Mammary epithelial cell (primary cell): Measurements from ENCODE around the gene TCF12.

Experiments
- EZH2 ChIP-seq: IDR thresholded peaks from 2 replicates; pipeline ENCODE4 v1.6.1; 2012; ENCODE audit warnings: low read length, inconsistent platforms, borderline replicate concordance
- TF ChIP-seq, protein P1 (sequence below), 2 donors: IDR thresholded peaks in 1 of 2; conservative IDR thresholded peaks in 1 of 2; 2 replicates each; pipeline ENCODE4 v1.5.1; 2011 to 2012; ENCODE audit warnings: inconsistent platforms in 2 of 2, low read length in 2 of 2, mild to moderate bottlenecking in 2 of 2, control low read depth in 1 of 2, low read depth in 1 of 2; ENCODE audit not compliant: insufficient read depth in 1 of 2; ENCODE audit errors: extremely low read depth in 1 of 2

DNA sequence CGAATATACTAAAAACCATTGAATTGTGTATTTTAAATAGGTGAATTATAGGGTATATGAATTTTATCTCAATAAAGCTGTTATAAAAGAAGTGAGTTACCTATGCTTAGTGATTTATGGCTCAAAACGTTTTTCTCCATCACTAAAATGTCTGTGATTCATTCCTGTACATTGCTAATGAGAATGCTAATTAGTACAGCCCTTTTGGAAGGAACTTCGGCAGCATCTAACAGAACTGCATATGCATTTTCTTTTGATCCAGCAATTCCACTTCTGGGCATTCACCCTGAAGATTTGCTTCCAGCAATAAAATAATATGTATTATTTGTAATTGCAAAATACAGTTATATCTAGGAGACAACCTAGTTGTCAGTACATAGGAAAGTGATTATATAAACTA lies 53.6 kb downstream of the TCF12 start:
- TF ChIP-seq, protein P1, sequence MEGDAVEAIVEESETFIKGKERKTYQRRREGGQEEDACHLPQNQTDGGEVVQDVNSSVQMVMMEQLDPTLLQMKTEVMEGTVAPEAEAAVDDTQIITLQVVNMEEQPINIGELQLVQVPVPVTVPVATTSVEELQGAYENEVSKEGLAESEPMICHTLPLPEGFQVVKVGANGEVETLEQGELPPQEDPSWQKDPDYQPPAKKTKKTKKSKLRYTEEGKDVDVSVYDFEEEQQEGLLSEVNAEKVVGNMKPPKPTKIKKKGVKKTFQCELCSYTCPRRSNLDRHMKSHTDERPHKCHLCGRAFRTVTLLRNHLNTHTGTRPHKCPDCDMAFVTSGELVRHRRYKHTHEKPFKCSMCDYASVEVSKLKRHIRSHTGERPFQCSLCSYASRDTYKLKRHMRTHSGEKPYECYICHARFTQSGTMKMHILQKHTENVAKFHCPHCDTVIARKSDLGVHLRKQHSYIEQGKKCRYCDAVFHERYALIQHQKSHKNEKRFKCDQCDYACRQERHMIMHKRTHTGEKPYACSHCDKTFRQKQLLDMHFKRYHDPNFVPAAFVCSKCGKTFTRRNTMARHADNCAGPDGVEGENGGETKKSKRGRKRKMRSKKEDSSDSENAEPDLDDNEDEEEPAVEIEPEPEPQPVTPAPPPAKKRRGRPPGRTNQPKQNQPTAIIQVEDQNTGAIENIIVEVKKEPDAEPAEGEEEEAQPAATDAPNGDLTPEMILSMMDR (conservative IDR thresholded peaks at IDR 0.05 in 1 of 2, IDR thresholded peaks at IDR 0.05 in 1 of 2; ENCODE audit: extremely low read depth in 1 of 2, insufficient read depth in 1 of 2, low read depth in 1 of 2, low read length in 2 of 2), result no peak
- no peak for TF ChIP-seq EZH2
